AG04450 (cell line): ENCODE measurements around the gene FNIP2. TPM values are rescaled to one million over a fixed set of nuclear protein-coding genes. Genes with fewer than 3 reads are reported as not detected.

Source experiments
- polyA plus RNA-seq: library from polyadenylated mRNA; depleted of rRNA; stranded (reverse); fragments of >200 nt; gene quantifications from 2 replicates; pipeline ENCODE4 v1.2.3, GENCODE V29; 2011; rRNA removed
- small RNA-seq: library from RNA; depleted of rRNA; stranded (forward); fragments of <200 nt; gene quantifications from one replicate; pipeline ENCODE3, GENCODE V24; 2012; ENCODE audit warnings: low read depth; ENCODE audit not compliant: insufficient read length

The FNIP2 gene
- polyA plus RNA-seq, 1 experiment = 8.4 TPM

Small RNA genes within 50 kb of the gene (small RNA-seq; reads per million reads assigned to genes)
- gene RF00157 = not detected
- gene RNU6-128P = not detected

Other genes with a start within 250 kb of the FNIP2 start
- 0.02 TPM in 1 of 2 replicates, not detected in the other for gene RXFP1, start 247.1 kb upstream of the FNIP2 start, polyA plus RNA-seq
- gene C4orf46, start 97.1 kb upstream of the FNIP2 start, polyA plus RNA-seq = 13.8 and 15.7 TPM in 2 replicates
- gene ETFDH, start 96.7 kb upstream of the FNIP2 start, polyA plus RNA-seq = 26.9 and 35.2 TPM in 2 replicates
- 19.6 and 22.9 TPM in 2 replicates for gene PPID, start 45.6 kb upstream of the FNIP2 start, polyA plus RNA-seq